ENCODE measurements around the gene KCNQ1OT1.

The KCNQ1OT1 gene

DNA sequence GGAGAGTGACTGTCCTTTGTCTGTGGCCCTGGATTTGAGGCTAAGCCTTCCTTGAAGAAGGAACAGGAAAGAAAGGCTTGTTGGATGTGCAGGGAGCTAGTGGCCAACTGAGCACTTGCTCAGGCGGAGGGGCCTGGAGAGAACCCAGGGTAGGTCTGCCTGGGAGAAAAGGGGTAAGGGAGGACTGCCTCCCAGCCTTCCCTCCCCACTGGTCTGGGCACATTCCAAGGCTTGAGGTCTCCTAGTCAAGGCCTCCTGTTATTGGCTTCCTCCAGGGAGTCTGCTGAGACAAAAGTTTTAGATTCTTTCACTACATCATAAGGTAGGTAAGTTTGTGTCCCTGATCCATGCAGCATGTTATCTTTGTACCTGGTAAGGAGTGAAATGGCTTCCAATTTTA lies 15.2 kb downstream of the KCNQ1OT1 start:
- H3K27ac ChIP-seq: no peak overlapping the region
- peak; percentile 36 for DNase-seq (ENCODE audit: low spot score)
- TF ChIP-seq, protein P1, sequence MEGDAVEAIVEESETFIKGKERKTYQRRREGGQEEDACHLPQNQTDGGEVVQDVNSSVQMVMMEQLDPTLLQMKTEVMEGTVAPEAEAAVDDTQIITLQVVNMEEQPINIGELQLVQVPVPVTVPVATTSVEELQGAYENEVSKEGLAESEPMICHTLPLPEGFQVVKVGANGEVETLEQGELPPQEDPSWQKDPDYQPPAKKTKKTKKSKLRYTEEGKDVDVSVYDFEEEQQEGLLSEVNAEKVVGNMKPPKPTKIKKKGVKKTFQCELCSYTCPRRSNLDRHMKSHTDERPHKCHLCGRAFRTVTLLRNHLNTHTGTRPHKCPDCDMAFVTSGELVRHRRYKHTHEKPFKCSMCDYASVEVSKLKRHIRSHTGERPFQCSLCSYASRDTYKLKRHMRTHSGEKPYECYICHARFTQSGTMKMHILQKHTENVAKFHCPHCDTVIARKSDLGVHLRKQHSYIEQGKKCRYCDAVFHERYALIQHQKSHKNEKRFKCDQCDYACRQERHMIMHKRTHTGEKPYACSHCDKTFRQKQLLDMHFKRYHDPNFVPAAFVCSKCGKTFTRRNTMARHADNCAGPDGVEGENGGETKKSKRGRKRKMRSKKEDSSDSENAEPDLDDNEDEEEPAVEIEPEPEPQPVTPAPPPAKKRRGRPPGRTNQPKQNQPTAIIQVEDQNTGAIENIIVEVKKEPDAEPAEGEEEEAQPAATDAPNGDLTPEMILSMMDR (IDR thresholded peaks at IDR 0.05): no peak
- no peak overlapping the region for H3K4me3 ChIP-seq

DNA sequence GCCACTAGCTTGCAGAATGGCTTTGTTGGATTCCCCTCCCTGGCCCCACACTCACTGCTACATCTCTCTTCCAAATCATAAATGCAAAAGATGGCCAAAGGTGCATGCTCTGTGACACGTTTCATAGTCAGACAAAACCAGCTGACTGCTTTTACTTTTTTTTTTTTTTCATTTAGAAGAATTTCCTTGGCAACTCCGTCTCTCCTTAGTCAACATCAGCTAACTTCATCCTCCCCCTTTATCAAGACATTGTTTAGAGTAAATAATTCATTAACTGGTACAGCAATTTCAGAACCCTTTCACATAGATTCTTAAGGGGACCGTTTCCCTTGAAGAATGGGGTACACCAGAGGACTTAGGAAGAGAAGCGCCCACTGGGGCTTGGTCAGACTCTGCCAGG lies 16.0 kb downstream of the KCNQ1OT1 start:
- TF ChIP-seq, protein P1 (IDR thresholded peaks at IDR 0.05): no peak
- DNase-seq (ENCODE audit: low spot score): no peak
- no peak overlapping the region for H3K4me3 ChIP-seq
- H3K27ac ChIP-seq: no peak overlapping the region

DNA sequence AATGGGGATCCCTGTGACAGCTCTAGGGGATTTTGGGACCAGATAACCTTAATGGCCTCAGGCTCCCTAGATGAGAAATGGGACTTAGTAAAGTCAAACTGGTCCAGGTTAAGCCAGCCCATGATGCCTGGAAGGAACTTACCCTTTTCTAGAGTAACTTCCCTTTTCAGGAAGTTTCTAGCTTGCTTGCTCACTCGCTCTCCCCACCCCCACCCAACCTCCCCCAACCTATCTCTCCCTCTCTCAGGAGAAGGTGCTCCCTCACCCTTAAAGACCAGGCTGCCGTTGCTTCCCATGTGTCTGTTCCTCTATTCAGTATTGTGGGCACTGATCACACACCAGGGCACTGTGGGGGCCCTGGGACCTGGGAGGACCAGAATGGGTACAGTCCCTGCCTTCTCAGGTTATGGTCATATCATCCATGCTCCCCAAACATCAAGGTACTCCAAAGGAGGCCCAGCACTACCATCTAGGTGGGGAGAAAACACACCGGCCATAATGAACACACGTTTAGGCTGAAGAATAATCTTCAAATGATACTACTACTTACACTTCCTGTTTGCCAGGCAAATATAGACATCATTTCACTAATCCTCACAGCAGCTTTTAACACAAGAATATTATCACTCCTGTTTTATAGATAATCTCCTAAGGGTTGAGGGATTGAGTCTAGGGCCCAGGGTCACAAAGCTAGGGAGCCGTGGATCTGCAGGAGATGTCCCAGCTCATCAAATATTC lies 18.2 kb downstream of the KCNQ1OT1 start:
- DNase-seq (ENCODE audit: low spot score): peak; percentile 38
- no peak overlapping the region for H3K27ac ChIP-seq
- TF ChIP-seq, protein P1 (IDR thresholded peaks at IDR 0.05): no peak
- no peak overlapping the region for H3K4me3 ChIP-seq

DNA sequence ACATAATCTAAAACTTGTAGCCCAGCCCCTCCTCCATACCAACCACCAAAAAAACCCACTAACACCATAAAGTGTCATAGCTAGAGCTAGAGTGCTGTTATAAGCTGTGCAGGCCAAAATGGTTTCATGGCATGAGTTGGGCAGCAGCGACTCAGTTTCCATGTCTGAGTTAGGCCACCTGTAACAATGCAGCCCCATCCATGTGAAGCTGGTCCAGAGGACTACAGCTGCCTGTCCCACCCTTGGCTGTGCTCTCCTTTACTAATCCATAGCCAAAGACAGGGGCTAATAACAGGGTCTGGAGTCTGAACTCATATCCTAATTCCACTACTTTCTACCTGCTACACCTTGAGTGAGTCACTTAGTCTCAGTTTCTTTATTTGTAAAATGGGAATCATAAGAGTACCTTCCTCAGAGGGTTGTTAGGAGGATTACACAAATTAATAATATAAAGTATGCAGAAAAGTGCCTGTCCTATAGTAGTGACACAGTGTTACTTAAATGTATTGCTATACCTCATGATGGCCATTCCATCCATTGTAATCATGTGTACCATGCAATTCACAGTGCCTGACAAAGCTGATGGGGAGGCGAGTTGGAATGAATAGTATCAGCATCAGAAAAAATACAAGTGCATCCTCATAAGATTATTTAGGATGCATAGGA lies 20.6 kb downstream of the KCNQ1OT1 start:
- H3K27ac ChIP-seq: no peak overlapping the region
- DNase-seq (ENCODE audit: low spot score): peak; percentile 36
- H3K4me3 ChIP-seq: no peak overlapping the region
- TF ChIP-seq, protein P1 (IDR thresholded peaks at IDR 0.05): no peak

DNA sequence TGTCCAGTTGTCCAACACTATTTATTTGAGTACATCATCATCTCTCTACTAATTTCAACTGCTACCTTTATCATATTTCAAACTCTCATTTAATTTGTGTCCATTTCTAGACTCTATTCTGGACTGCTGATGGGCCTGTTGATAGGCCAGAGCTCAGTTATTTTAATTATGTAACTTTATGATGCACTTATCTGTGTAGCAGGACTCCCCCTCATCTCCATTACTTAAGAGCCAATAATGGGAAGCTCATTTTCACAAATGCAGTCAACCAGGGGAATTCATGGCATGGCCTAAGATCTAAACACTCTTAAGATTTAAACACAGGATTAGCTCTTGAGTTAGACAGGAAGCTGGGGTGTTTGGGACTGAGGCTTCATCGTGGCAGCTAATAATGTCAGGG lies 21.4 kb downstream of the KCNQ1OT1 start:
- DNase-seq (ENCODE audit: low spot score): no peak
- Histone ChIP-seq H3K27ac (no peak overlapping the region), H3K4me3 (no peak overlapping the region)
- TF ChIP-seq, protein P1 (IDR thresholded peaks at IDR 0.05): no peak

DNA sequence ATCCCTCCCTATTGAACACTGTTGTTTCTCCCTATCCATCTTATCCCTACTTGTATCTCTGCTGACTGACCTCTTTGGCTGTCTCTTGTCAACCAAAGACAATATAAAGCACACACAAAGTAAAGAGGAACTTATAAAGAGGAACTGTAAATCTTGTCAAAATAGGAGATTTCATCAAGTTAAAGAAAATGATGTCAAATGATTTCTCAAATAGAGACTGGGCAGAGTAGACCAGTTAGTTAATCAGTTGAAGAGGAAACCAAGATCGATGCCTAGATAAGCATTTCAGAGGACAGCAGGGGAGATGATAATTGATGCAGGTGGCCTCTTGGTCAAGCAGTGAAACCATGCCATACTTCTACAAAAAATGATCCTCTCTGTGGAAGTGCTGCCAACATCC lies 22.7 kb downstream of the KCNQ1OT1 start:
- TF ChIP-seq, protein P1 (IDR thresholded peaks at IDR 0.05): no peak
- no peak for DNase-seq (ENCODE audit: low spot score)
- Histone ChIP-seq H3K4me3 (no peak overlapping the region), H3K27ac (no peak overlapping the region)

DNA sequence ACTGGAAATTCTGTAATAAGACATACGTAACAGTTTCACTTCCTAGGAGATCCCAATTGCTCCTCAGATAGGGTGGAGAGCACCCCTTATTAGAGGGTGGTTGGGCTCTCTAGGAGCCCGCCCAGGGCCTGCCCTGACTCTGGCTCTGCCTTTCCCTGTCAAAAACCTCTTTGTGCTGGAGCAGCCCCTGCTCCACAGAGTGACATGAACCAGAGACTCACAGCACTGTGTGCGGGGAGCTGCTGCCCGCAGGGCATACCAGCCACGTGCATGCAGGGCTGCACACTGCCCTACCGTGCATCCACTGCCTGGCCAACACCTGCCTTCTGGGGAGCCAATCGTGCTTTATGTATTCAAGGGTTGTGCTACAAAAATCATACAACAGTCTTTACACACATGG lies 24.3 kb downstream of the KCNQ1OT1 start:
- TF ChIP-seq, protein P1 (IDR thresholded peaks at IDR 0.05): no peak
- H3K27ac ChIP-seq: no peak overlapping the region
- peak; percentile 64 for DNase-seq (ENCODE audit: low spot score)
- no peak overlapping the region for H3K4me3 ChIP-seq

Data from coronary artery (tissue), 2 donors.